Endothelial cell of umbilical vein (primary cell): ENCODE data around the gene ADSL. TPM values are rescaled to one million over a fixed set of nuclear protein-coding genes. Genes with fewer than 3 reads are reported as not detected.

Source experiments
- BruUV-seq: library from RNA; stranded (reverse); fragments of 400-500 nt; replicated peaks from 2 replicates; lab custom pipeline; 2021; lab: Mats Ljungman, UMichigan
- CTCF ChIA-PET: fragments of 300-600, 350-600 bp; sonication (Branson Sonifier 250); formaldehyde crosslinking; loops from one replicate; lab custom pipeline; 2021; ENCODE audit warnings: antibody characterized with exemption, inconsistent platforms; lab: Charles Lee
- POLR2A ChIA-PET: fragments of 300-600, 350-600 bp; sonication (Branson Sonifier 250); formaldehyde crosslinking; loops from one replicate; lab custom pipeline; 2021; ENCODE audit warnings: antibody characterized with exemption, inconsistent platforms; lab: Charles Lee
- DNase-seq: peaks from one replicate; pipeline ENCODE4 v3.0.0-alpha.2; 2011; ENCODE audit warnings: low read depth, low spot score
- FAIRE-seq: peaks from 2 replicates; lab custom pipeline; 2011; peaks lifted over from hg19 to GRCh38; lab: Jason Lieb, UNC
- H2AFZ ChIP-seq: 2 replicates; pipeline ENCODE4 v1.6.0; 2012; ENCODE audit warnings: low read depth, low read length, control low read depth, inconsistent platforms
- H3K27ac ChIP-seq: 2 replicates; pipeline ENCODE4 v1.5.1; 2011; ENCODE audit warnings: low read depth, mild to moderate bottlenecking, control low read depth, low read length, moderate library complexity; ENCODE audit not compliant: insufficient read depth
- H3K27me3 ChIP-seq, 2 experiments: 2 replicates each; pipeline versions ENCODE4 v1.6.0 to v1.6.1; 2011; ENCODE audit warnings: low read length in 2 of 2, mixed read lengths in 1 of 2; ENCODE audit not compliant: control insufficient read depth in 2 of 2, insufficient read depth in 2 of 2
- H3K36me3 ChIP-seq, 2 experiments: 2 replicates in 1 of 2; 3 replicates in 1 of 2; pipeline ENCODE4 v1.5.1; 2011; ENCODE audit warnings: low read length in 2 of 2, mild to moderate bottlenecking in 1 of 2, moderate library complexity in 1 of 2; ENCODE audit not compliant: control insufficient read depth in 2 of 2, insufficient read depth in 2 of 2; ENCODE audit errors: extremely low read depth in 1 of 2
- H3K4me1 ChIP-seq: 3 replicates; pipeline ENCODE4 v1.5.1; 2011; ENCODE audit warnings: mild to moderate bottlenecking, low read length; ENCODE audit not compliant: control insufficient read depth, insufficient read depth; ENCODE audit errors: extremely low read depth
- H3K4me2 ChIP-seq: 2 replicates; pipeline ENCODE4 v1.6.1; 2011; ENCODE audit warnings: low read length, control low read depth, mixed read lengths; ENCODE audit not compliant: insufficient read depth
- H3K4me3 ChIP-seq, 3 experiments: fragments of 200-600 bp in 1 of 3; sonication (generic), shearing (Covaris generic) in 1 of 3; replicated peaks in 1 of 3; 2 replicates each; pipeline ENCODE4 v1.5.1; 2011 to 2016; ENCODE audit warnings: control low read depth in 3 of 3, low read length in 3 of 3, mild to moderate bottlenecking in 2 of 3, inconsistent platforms in 1 of 3, low read depth in 1 of 3, moderate library complexity in 1 of 3; ENCODE audit not compliant: insufficient read depth in 1 of 3
- H3K79me2 ChIP-seq: 2 replicates; pipeline ENCODE4 v1.6.0; 2012; ENCODE audit warnings: low read length, inconsistent platforms; ENCODE audit not compliant: control insufficient read depth, insufficient read depth
- H3K9ac ChIP-seq: replicated peaks from 2 replicates; pipeline ENCODE3; 2011; ENCODE audit warnings: low read length, control low read depth; ENCODE audit not compliant: insufficient read depth; ENCODE audit errors: extremely low read depth
- H3K9me1 ChIP-seq: replicated peaks from 3 replicates; pipeline ENCODE4 v1.6.0; 2011; ENCODE audit warnings: mild to moderate bottlenecking, low read length; ENCODE audit not compliant: control insufficient read depth, insufficient read depth; ENCODE audit errors: extremely low read depth
- H3K9me3 ChIP-seq: replicated peaks from 2 replicates; pipeline ENCODE4 v1.5.1; 2012; ENCODE audit warnings: low read length, inconsistent platforms; ENCODE audit not compliant: control insufficient read depth, insufficient read depth
- H4K20me1 ChIP-seq: replicated peaks from 2 replicates; pipeline ENCODE3; 2011; ENCODE audit warnings: mild to moderate bottlenecking, low read length; ENCODE audit not compliant: control insufficient read depth, insufficient read depth; ENCODE audit errors: extremely low read depth
- EZH2 ChIP-seq: IDR thresholded peaks from 2 replicates; pipeline ENCODE4 v1.6.1; 2012; ENCODE audit warnings: borderline replicate concordance, low read depth, mild to moderate bottlenecking, moderate library complexity, low read length, inconsistent platforms; ENCODE audit not compliant: severe bottlenecking
- FOS ChIP-seq: IDR thresholded peaks from 2 replicates; pipeline ENCODE4 v1.6.1; 2011; ENCODE audit warnings: mild to moderate bottlenecking, low read length, moderate library complexity, borderline replicate concordance; ENCODE audit not compliant: insufficient read depth
- GATA2 ChIP-seq: IDR thresholded peaks from 2 replicates; pipeline ENCODE4 v1.7.0; 2011; ENCODE audit warnings: low read depth, mild to moderate bottlenecking, moderate library complexity, mixed read lengths, low read length; ENCODE audit not compliant: insufficient read length, insufficient read depth
- JUN ChIP-seq: IDR thresholded peaks from 2 replicates; pipeline ENCODE4 v1.6.1; 2011; ENCODE audit warnings: borderline replicate concordance, low read depth; ENCODE audit not compliant: insufficient read length, insufficient read depth
- MYC ChIP-seq: IDR thresholded peaks from one replicate; pipeline ENCODE4 v1.6.1; 2011; ENCODE audit warnings: mild to moderate bottlenecking, low read depth, low read length
- POLR2A ChIP-seq: IDR thresholded peaks from 2 replicates; pipeline ENCODE4 v1.6.1; 2012; ENCODE audit warnings: low read depth, mild to moderate bottlenecking, control low read depth, low read length
- POLR2AphosphoS5 ChIP-seq: IDR thresholded peaks from 2 replicates; pipeline ENCODE4 v1.6.1; 2012; ENCODE audit warnings: low read depth, mild to moderate bottlenecking, control low read depth, low read length, moderate library complexity; ENCODE audit not compliant: insufficient read depth
- dilution Hi-C: fragments of 300-500 bp; cut with MboI; formaldehyde crosslinking; loops from one replicate; pipeline ENCODE4 v1.15.0; 2019; ENCODE audit warnings: low sequenced_read_pairs; ENCODE audit not compliant: extremely low pct_ligation_motif_present
- intact Hi-C: fragments of 100-400 bp; cut with micrococcal nuclease; formaldehyde crosslinking; loops from one replicate; pipeline ENCODE4 v1.10.0; 2022
- polyA plus RNA-seq, 4 experiments: library from polyadenylated mRNA; depleted of rRNA in 3 of 4; stranded (reverse) in 3 of 4; unstranded in 1 of 4; fragments of >200 nt; gene quantifications; 2 replicates each; pipeline versions ENCODE4 v1.2.1 to v1.2.3, GENCODE V29; 2011 to 2012; ENCODE audit warnings: missing spikeins in 1 of 4
- total RNA-seq: library from RNA; stranded (reverse); gene quantifications from 2 replicates; pipeline ENCODE4 v1.2.3, GENCODE V29; 2021
- TF ChIP-seq, protein P1 (sequence below), 2 donors: IDR thresholded peaks; 1 replicate in 1 of 2; 2 replicates in 1 of 2; pipeline ENCODE4 v1.5.1; 2011; ENCODE audit warnings: low read length in 2 of 2, mild to moderate bottlenecking in 2 of 2, moderate library complexity in 2 of 2, control low read depth in 1 of 2, inconsistent platforms in 1 of 2, low read depth in 1 of 2; ENCODE audit not compliant: insufficient read depth in 1 of 2; ENCODE audit errors: extremely low read depth in 1 of 2
- TF ChIP-seq, protein P2 (sequence below): IDR thresholded peaks from 2 replicates; pipeline ENCODE4 v1.6.1; 2011; ENCODE audit not compliant: insufficient read depth, insufficient read length

Gene ADSL
- total and polyA plus RNA-seq, 2 donors (not counting 3 experiments of a cell fraction or from before 2014, with no cell fraction given), result 103 to 141 TPM

DNA sequence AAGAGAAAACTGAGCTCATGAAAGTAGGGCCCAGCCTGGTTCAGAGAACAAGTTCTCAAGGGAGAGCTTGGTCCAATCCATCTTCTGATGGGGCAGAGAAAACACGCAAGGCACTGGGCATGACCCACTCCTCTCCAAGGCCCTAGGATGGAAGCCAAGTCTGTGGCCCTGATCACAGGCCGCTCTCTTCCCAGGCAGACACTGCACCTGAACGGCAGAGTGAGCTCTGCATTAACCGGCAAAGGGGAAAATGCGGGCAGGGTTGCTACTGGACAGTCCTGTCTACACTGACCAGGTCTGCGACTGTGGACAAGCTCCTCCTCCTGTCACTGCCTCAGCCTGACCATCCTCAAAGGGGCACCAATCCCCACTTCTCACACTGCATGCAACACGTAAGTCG lies 73.4 kb downstream of the ADSL start:
- no peak overlapping the region for H2AFZ ChIP-seq
- TF ChIP-seq POLR2AphosphoS5 (no peak), JUN (no peak), FOS (no peak), POLR2A (no peak), GATA2 (no peak), EZH2 (no peak), MYC (no peak)
- TF ChIP-seq, protein P1, sequence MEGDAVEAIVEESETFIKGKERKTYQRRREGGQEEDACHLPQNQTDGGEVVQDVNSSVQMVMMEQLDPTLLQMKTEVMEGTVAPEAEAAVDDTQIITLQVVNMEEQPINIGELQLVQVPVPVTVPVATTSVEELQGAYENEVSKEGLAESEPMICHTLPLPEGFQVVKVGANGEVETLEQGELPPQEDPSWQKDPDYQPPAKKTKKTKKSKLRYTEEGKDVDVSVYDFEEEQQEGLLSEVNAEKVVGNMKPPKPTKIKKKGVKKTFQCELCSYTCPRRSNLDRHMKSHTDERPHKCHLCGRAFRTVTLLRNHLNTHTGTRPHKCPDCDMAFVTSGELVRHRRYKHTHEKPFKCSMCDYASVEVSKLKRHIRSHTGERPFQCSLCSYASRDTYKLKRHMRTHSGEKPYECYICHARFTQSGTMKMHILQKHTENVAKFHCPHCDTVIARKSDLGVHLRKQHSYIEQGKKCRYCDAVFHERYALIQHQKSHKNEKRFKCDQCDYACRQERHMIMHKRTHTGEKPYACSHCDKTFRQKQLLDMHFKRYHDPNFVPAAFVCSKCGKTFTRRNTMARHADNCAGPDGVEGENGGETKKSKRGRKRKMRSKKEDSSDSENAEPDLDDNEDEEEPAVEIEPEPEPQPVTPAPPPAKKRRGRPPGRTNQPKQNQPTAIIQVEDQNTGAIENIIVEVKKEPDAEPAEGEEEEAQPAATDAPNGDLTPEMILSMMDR (IDR thresholded peaks at IDR 0.05; ENCODE audit: extremely low read depth in 1 of 2, insufficient read depth in 1 of 2, low read depth in 1 of 2, low read length in 2 of 2), result no peak
- TF ChIP-seq, protein P2, sequence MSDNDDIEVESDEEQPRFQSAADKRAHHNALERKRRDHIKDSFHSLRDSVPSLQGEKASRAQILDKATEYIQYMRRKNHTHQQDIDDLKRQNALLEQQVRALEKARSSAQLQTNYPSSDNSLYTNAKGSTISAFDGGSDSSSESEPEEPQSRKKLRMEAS, result no peak
- no peaks in the 10 kb centered on the region for H3K4me1 ChIP-seq
- BruUV-seq, result no TSS peak
- no peak overlapping the region for H3K9ac ChIP-seq
- H3K27ac ChIP-seq, result no peak overlapping the region
- peaks cover 2 to 59% of the 10 kb centered on the region in 2 experiments for H3K36me3 ChIP-seq
- DNase-seq (no peak), FAIRE-seq (no peak)
- no peaks in the 10 kb centered on the region for H3K9me1 ChIP-seq
- dilution Hi-C loops, result no loop called here
- intact Hi-C loops, result no loop called here
- H3K9me3 ChIP-seq, result no peaks in the 10 kb centered on the region
- no peak overlapping the region for H3K4me3 ChIP-seq
- no peaks in the 10 kb centered on the region for H4K20me1 ChIP-seq
- CTCF ChIA-PET, result interaction anchor here (0.8 kb wide), 1 partner anchor 479 kb away, joined by 4 read pairs; no protein-coding TSS in a partner anchor
- H3K27me3 ChIP-seq, result no peaks in the 10 kb centered on the region
- no peak overlapping the region for H3K4me2 ChIP-seq
- POLR2A ChIA-PET, result no interaction called here
- no peaks in the 10 kb centered on the region for H3K79me2 ChIP-seq
